Measurements from ENCODE around the gene SLC49A3. TPM values are rescaled to one million over a fixed set of nuclear protein-coding genes. Genes with fewer than 3 reads are reported as not detected.

The SLC49A3 gene
- total and polyA plus RNA-seq, 2 of the 4 experiments (the other 2 are of a cell fraction) = under 0.01 to 0.32 TPM

DNA sequence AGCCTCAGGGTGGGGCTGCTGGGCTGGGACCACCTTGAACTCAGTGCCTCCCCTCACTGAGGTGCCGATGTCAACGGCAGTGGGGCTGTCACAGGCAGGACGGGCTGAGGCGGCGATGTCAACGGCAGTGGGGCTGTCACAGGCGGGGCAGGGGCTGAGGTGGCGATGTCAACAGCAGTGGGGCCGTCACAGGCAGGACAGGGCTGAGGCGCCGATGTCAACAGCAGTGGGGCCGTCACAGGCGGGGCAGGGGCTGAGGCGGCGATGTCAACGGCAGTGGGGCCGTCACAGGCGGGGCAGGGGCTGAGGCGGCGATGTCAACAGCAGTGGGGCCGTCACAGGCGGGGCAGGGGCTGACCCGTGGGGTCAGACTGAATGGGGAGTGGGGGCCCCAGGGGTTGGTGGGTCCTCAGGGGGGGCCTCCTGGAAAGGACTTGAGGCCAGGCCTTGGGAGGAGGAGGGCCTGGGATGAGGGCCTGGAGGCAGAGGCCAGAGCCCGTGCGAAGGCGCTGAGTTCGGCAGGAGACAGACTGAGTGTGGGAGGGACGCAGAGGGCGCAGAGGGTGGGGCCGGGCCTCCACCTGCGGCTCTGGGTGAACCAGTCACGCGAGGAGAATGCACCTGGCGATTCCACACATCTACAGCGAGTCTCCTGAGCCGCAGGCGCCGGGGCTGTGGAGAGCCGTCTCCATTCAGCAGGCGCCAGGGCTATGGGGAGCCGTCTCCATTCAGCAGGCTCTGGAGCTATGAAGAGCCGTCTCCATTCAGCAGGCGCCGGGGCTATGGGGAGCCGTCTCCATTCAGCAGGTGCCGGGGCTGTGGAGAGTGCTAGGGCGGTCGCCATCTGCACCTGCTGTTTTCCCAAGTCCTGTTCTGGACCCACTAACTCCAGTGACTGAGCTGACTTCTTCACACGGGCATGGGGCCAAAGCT lies 37.7 kb downstream of the SLC49A3 start (continued):
- no peak for TF ChIP-seq RAD21 (IDR thresholded peaks at IDR 0.05; ENCODE audit: low read length)

DNA sequence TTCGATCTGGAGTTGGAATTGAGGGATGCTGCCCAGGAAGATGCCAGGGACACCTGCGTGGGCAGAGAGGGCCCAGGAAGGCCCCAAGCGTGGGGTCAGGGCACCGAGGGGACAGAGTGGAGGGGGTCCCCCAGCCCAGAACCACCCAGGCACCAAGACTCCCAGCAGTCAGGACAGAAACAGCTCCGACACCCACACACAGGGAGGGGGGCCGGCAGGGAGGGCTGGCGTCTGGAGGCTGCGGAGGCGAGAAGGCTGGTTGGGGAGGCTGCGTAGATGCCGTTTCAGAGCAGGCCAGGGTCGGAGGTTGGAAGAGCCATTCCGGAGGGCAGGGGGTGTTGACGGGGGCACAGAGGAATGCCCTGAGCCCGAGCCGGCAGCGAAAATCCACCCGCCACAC lies 38.5 kb downstream of the SLC49A3 start:
- H3K56ac ChIP-seq (ENCODE audit: extremely low read depth, insufficient read depth, low read length) = no peak overlapping the region
- H3K4me2 ChIP-seq (ENCODE audit: low read depth, low read length) = no peak overlapping the region
- H2BK5ac ChIP-seq (ENCODE audit: low read depth, low read length, poor library complexity, severe bottlenecking) = no peak overlapping the region
- no peak overlapping the region for H3K27ac ChIP-seq (ENCODE audit: insufficient read depth, low read length)
- H2BK15ac ChIP-seq (ENCODE audit: low read depth, low read length) = no peak overlapping the region
- H3K4me3 ChIP-seq (ENCODE audit: insufficient read depth, low read depth, low read length) = no peak overlapping the region
- no peak overlapping the region for H3K14ac ChIP-seq (replicated peaks; ENCODE audit: low read depth, low read length)
- H3K9ac ChIP-seq (ENCODE audit: low read depth, low read length) = no peak overlapping the region
- WGBS, 2 experiments (ENCODE audit: extremely low coverage in 2 of 2, insufficient read length in 1 of 2) = 42% methylated on average over 9 of the region's 18 CpGs; no CpG with 5 or more reads in 1 of the 2 experiments
- H4K20me1 ChIP-seq (ENCODE audit: insufficient read depth, low read length) = no peaks in the 10 kb centered on the region
- no peak overlapping the region for H4K5ac ChIP-seq (ENCODE audit: low read depth, low read length)
- no peak overlapping the region for H4K8ac ChIP-seq (ENCODE audit: low read depth in 2 of 2, low read length in 2 of 2)
- H3K36me3 ChIP-seq (ENCODE audit: control insufficient read depth, insufficient read depth, low read length) = no peaks in the 10 kb centered on the region
- dilution Hi-C loops (cut with HindIII; ENCODE audit: low sequenced_read_pairs, unreplicated experiment) (no loop called here), intact Hi-C loops (cut with micrococcal nuclease) (no loop called here), in situ Hi-C loops (cut with MboI; ENCODE audit: low sequenced_read_pairs) (no loop called here)
- H3K4ac ChIP-seq (ENCODE audit: low read depth, low read length) = no peak overlapping the region
- H3K27me3 ChIP-seq (ENCODE audit: control insufficient read depth, insufficient read depth, low read length) = peaks cover 11% of the 10 kb centered on the region; the same call in 1 of the 2 replicates
- H2AFZ ChIP-seq (replicated peaks; ENCODE audit: low read length, poor library complexity) = no peak overlapping the region
- no peaks in the 10 kb centered on the region for H3K9me1 ChIP-seq (ENCODE audit: insufficient read depth, low read length)
- peaks cover 3% of the 10 kb centered on the region for H3K9me3 ChIP-seq (ENCODE audit: control insufficient read depth, insufficient read depth, low read length)
- no peaks in the 10 kb centered on the region for H3K4me1 ChIP-seq (ENCODE audit: control insufficient read depth, insufficient read depth, low read length)
- CTCF ChIA-PET = no interaction called here
- ATAC-seq (ENCODE audit: low read depth) (no peak), DNase-seq (no peak)
- H3K79me1 ChIP-seq (ENCODE audit: low read depth in 1 of 2, low read length in 2 of 2) = no peaks in the 10 kb centered on the region
- H4K91ac ChIP-seq (ENCODE audit: insufficient read depth, low read depth, low read length) = no peak overlapping the region
- POLR2A ChIA-PET (ENCODE audit: unreplicated experiment) = no interaction called here
- H2AK9ac ChIP-seq (replicated peaks; ENCODE audit: low read depth, low read length, poor library complexity) = no peak overlapping the region
- H2AK5ac ChIP-seq (ENCODE audit: low read depth, low read length) = no peak overlapping the region
- no peak overlapping the region for H3K23ac ChIP-seq (ENCODE audit: low read depth, low read length)
- H2BK20ac ChIP-seq (ENCODE audit: low read depth, low read length) = no peak overlapping the region
- BruUV-seq (replicated peaks) = no TSS peak
- H2BK120ac ChIP-seq (ENCODE audit: low read depth, low read length) = no peak overlapping the region
- no peak overlapping the region for H3K18ac ChIP-seq (ENCODE audit: low read depth, low read length)
- TF ChIP-seq, protein P1, sequence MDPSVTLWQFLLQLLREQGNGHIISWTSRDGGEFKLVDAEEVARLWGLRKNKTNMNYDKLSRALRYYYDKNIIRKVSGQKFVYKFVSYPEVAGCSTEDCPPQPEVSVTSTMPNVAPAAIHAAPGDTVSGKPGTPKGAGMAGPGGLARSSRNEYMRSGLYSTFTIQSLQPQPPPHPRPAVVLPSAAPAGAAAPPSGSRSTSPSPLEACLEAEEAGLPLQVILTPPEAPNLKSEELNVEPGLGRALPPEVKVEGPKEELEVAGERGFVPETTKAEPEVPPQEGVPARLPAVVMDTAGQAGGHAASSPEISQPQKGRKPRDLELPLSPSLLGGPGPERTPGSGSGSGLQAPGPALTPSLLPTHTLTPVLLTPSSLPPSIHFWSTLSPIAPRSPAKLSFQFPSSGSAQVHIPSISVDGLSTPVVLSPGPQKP (IDR thresholded peaks at IDR 0.05; ENCODE audit: borderline replicate concordance, low read depth, low read length) = no peak
- no peak for TF ChIP-seq RCOR1 (IDR thresholded peaks at IDR 0.05; ENCODE audit: insufficient replicate concordance, low read length)
- TF ChIP-seq BHLHE40 (IDR thresholded peaks at IDR 0.05; ENCODE audit: low read depth, low read length) = no peak
- TF ChIP-seq MAZ (IDR thresholded peaks at IDR 0.05; ENCODE audit: borderline replicate concordance, low read depth, low read length) = no peak
- no peak for TF ChIP-seq POLR2A (IDR thresholded peaks at IDR 0.05; ENCODE audit: low read depth, low read length)
- no peak for TF ChIP-seq FOS (IDR thresholded peaks at IDR 0.05; ENCODE audit: low read depth, low read length)
- TF ChIP-seq, protein P2, sequence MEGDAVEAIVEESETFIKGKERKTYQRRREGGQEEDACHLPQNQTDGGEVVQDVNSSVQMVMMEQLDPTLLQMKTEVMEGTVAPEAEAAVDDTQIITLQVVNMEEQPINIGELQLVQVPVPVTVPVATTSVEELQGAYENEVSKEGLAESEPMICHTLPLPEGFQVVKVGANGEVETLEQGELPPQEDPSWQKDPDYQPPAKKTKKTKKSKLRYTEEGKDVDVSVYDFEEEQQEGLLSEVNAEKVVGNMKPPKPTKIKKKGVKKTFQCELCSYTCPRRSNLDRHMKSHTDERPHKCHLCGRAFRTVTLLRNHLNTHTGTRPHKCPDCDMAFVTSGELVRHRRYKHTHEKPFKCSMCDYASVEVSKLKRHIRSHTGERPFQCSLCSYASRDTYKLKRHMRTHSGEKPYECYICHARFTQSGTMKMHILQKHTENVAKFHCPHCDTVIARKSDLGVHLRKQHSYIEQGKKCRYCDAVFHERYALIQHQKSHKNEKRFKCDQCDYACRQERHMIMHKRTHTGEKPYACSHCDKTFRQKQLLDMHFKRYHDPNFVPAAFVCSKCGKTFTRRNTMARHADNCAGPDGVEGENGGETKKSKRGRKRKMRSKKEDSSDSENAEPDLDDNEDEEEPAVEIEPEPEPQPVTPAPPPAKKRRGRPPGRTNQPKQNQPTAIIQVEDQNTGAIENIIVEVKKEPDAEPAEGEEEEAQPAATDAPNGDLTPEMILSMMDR (conservative IDR thresholded peaks at IDR 0.05; ENCODE audit: low read depth, low read length) = no peak
- no peak for TF ChIP-seq CHD1 (IDR thresholded peaks at IDR 0.05; ENCODE audit: low read depth, low read length)
- no peak for TF ChIP-seq SMC3 (IDR thresholded peaks at IDR 0.05; ENCODE audit: low read depth, low read length)
- no peak for TF ChIP-seq NFE2L2 (IDR thresholded peaks at IDR 0.05; ENCODE audit: low read depth, low read length)
- TF ChIP-seq, protein P3, sequence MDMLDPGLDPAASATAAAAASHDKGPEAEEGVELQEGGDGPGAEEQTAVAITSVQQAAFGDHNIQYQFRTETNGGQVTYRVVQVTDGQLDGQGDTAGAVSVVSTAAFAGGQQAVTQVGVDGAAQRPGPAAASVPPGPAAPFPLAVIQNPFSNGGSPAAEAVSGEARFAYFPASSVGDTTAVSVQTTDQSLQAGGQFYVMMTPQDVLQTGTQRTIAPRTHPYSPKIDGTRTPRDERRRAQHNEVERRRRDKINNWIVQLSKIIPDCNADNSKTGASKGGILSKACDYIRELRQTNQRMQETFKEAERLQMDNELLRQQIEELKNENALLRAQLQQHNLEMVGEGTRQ (IDR thresholded peaks at IDR 0.05; ENCODE audit: low read depth, low read length) = no peak
- no peak for TF ChIP-seq RFX5 (IDR thresholded peaks at IDR 0.05; ENCODE audit: low read depth, low read length)
